Measurements from ENCODE around the gene DNAH9. TPM values are rescaled to one million over a fixed set of nuclear protein-coding genes. Genes with fewer than 3 reads are reported as not detected.

The DNAH9 gene
- total RNA-seq, 3 donors from 2014 or later (not counting 1 experiment from before 2014, with no cell fraction given): not detected

GRCh38 chr17:11816409-11816808, 218.1 kb downstream of the DNAH9 start:
- Histone ChIP-seq H3K9me3 (ENCODE audit: control insufficient read depth, insufficient read depth, low read length) (no peaks in the 10 kb centered on the region), H3K27ac (ENCODE audit: low read length) (no peak overlapping the region), H3K27me3 (ENCODE audit: control insufficient read depth, insufficient read depth, low read length) (no peaks in the 10 kb centered on the region), H3K36me3 (ENCODE audit: control insufficient read depth, insufficient read depth, low read length) (no peaks in the 10 kb centered on the region), H3K4me3 (ENCODE audit: low read length) (no peak overlapping the region), H3K4me1 (ENCODE audit: control insufficient read depth, insufficient read depth, low read length) (no peaks in the 10 kb centered on the region)
- H3K36me3 Mint-ChIP-seq: no peaks in the 10 kb centered on the region
- 80% methylated on average over 1 of the region's 2 CpGs for WGBS (ENCODE audit: insufficient coverage)
- H3K4me1 Mint-ChIP-seq: no peaks in the 10 kb centered on the region
- ATAC-seq: no peak
- H3K4me3 Mint-ChIP-seq: no peak overlapping the region
- TF ChIP-seq, protein P1, sequence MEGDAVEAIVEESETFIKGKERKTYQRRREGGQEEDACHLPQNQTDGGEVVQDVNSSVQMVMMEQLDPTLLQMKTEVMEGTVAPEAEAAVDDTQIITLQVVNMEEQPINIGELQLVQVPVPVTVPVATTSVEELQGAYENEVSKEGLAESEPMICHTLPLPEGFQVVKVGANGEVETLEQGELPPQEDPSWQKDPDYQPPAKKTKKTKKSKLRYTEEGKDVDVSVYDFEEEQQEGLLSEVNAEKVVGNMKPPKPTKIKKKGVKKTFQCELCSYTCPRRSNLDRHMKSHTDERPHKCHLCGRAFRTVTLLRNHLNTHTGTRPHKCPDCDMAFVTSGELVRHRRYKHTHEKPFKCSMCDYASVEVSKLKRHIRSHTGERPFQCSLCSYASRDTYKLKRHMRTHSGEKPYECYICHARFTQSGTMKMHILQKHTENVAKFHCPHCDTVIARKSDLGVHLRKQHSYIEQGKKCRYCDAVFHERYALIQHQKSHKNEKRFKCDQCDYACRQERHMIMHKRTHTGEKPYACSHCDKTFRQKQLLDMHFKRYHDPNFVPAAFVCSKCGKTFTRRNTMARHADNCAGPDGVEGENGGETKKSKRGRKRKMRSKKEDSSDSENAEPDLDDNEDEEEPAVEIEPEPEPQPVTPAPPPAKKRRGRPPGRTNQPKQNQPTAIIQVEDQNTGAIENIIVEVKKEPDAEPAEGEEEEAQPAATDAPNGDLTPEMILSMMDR (IDR thresholded peaks at IDR 0.05): no peak
- no peaks in the 10 kb centered on the region for H3K27me3 Mint-ChIP-seq (ENCODE audit: low read depth in 2 of 2)
- no peak for DNase-seq
- no peak overlapping the region for H3K27ac Mint-ChIP-seq
- intact Hi-C loops (cut with micrococcal nuclease): no loop called here
- H3K9me3 Mint-ChIP-seq: peaks cover 0 to 3% of the 10 kb centered on the region in 2 donors

GRCh38 chr17:11823862-11824261, 225.6 kb downstream of the DNAH9 start:
- WGBS (ENCODE audit: insufficient coverage): 91% methylated on average over 5 of the region's 5 CpGs
- intact Hi-C loops (cut with micrococcal nuclease): no loop called here
- Mint-ChIP-seq H3K4me1 (no peaks in the 10 kb centered on the region), H3K27me3 (ENCODE audit: low read depth in 2 of 2) (no peaks in the 10 kb centered on the region), H3K4me3 (no peak overlapping the region), H3K9me3 (peaks cover 3 to 9% of the 10 kb centered on the region in 2 donors), H3K27ac (no peak overlapping the region), H3K36me3 (no peaks in the 10 kb centered on the region)
- H3K4me3 ChIP-seq (ENCODE audit: low read length): no peak overlapping the region
- TF ChIP-seq, protein P1 (IDR thresholded peaks at IDR 0.05): no peak
- ATAC-seq: no peak
- H3K27ac ChIP-seq (ENCODE audit: low read length): no peak overlapping the region
- H3K27me3 ChIP-seq (ENCODE audit: control insufficient read depth, insufficient read depth, low read length): no peaks in the 10 kb centered on the region
- no peaks in the 10 kb centered on the region for H3K9me3 ChIP-seq (ENCODE audit: control insufficient read depth, insufficient read depth, low read length)
- H3K36me3 ChIP-seq (ENCODE audit: control insufficient read depth, insufficient read depth, low read length): no peaks in the 10 kb centered on the region
- no peaks in the 10 kb centered on the region for H3K4me1 ChIP-seq (ENCODE audit: control insufficient read depth, insufficient read depth, low read length)
- no peak for DNase-seq

DNA sequence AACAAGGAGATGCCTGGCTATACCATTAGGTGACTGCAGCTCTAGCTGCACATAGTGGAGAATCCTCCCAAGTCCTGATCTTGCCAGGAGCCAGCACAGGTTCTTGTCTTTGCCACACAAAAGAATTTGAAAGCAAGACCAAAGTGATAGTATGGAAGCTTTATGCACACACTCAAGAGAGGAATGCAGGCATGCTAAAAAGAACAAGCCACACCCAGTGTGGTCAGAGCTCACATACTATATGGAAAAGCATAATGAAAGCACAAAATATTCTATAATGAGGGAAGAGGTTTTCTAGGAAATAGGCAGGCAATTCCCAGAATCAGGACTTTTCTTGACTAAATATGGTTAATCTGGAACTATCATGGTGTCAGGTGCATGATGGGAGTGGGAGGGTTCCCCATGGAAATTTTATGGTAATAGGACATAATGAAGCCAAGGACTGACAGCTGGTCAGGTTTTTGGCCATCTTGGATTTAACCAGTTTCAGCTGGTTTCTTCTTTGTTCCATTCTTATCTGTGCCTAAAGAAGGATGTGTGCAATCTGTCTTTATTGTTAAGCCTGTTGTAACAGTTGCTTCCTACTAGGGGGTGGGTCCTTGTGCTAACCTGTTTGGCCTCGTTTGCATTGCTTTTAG, 227.4 kb downstream of the DNAH9 start:
- WGBS (ENCODE audit: insufficient coverage): 31% methylated on average over 1 of the region's 1 CpG
- Histone ChIP-seq H3K9me3 (ENCODE audit: control insufficient read depth, insufficient read depth, low read length) (no peaks in the 10 kb centered on the region), H3K27me3 (ENCODE audit: control insufficient read depth, insufficient read depth, low read length) (no peaks in the 10 kb centered on the region), H3K4me1 (ENCODE audit: control insufficient read depth, insufficient read depth, low read length) (no peaks in the 10 kb centered on the region), H3K4me3 (ENCODE audit: low read length) (no peak overlapping the region), H3K36me3 (ENCODE audit: control insufficient read depth, insufficient read depth, low read length) (no peaks in the 10 kb centered on the region), H3K27ac (ENCODE audit: low read length) (no peak overlapping the region)
- no peaks in the 10 kb centered on the region for H3K4me1 Mint-ChIP-seq
- peaks cover 2 to 9% of the 10 kb centered on the region in 2 donors for H3K9me3 Mint-ChIP-seq
- intact Hi-C loops (cut with micrococcal nuclease): no loop called here
- no peak overlapping the region for H3K27ac Mint-ChIP-seq
- H3K4me3 Mint-ChIP-seq: no peak overlapping the region
- ATAC-seq (no peak), DNase-seq (no peak)
- TF ChIP-seq, protein P1 (IDR thresholded peaks at IDR 0.05): no peak
- H3K27me3 Mint-ChIP-seq (ENCODE audit: low read depth in 2 of 2): no peaks in the 10 kb centered on the region
- H3K36me3 Mint-ChIP-seq: no peaks in the 10 kb centered on the region

All from natural killer cell (primary cell).